Esophagus mucosa (tissue), 1 donor: ENCODE results near the gene IER5L. TPM values are rescaled to one million over a fixed set of nuclear protein-coding genes. Genes with fewer than 3 reads are reported as not detected.
A peak's percentile ranks its signal among the peaks of the same experiment; 100 is the strongest.
"Not testable (repeated sequence)": the region's sequence is repeated elsewhere in the genome, so short reads cannot be mapped to it uniquely, and the experiment has no call there.

Experiments used
- ATAC-seq: fragments of 200-7000 bp; cut with Tn5 transposase; one replicate; pipeline ENCODE4 v1.9.1; 2020
- total RNA-seq: library from RNA; stranded (reverse); gene quantifications from one replicate; pipeline ENCODE4 v1.2.4, GENCODE V29; 2023
- donor health status: DM: yes; HTN: yes; CAD: no.

The IER5L gene
- total RNA-seq, 1 donor from 2014 or later = 8.1 TPM

GRCh38 chr9:129178568-129179382 lies 714 bp upstream of the IER5L start:
- no peak for ATAC-seq

- no peak for ATAC-seq
Measured at GRCh38 chr9:129177443-129177790, 644 bp downstream of the IER5L start.

- ATAC-seq = no peak
Measured at GRCh38 chr9:129176701-129177442, 1.2 kb downstream of the IER5L start.

- ATAC-seq = peak; percentile 50
Measured at GRCh38 chr9:129175825-129176633, 2.0 kb downstream of the IER5L start.

- no peak for ATAC-seq
Measured at GRCh38 chr9:129175515-129175824, 2.6 kb downstream of the IER5L start.

GRCh38 chr9:129174724-129175514 lies 3.1 kb downstream of the IER5L start:
- peak; percentile 4 for ATAC-seq

- peak; percentile 41 for ATAC-seq
Measured at GRCh38 chr9:129174102-129174723, 3.8 kb downstream of the IER5L start.

- no peak for ATAC-seq
Measured at GRCh38 chr9:129173296-129174101, 4.6 kb downstream of the IER5L start.

- ATAC-seq = no peak
Measured at GRCh38 chr9:129172816-129173215, 5.2 kb downstream of the IER5L start.

GRCh38 chr9:129171993-129172751 lies 5.9 kb downstream of the IER5L start:
- ATAC-seq = no peak

- no peak for ATAC-seq
Measured at GRCh38 chr9:129170229-129170628, 7.8 kb downstream of the IER5L start.

- peak; percentile 83 for ATAC-seq
Measured at GRCh38 chr9:129166623-129167557, 11.2 kb downstream of the IER5L start.

- ATAC-seq = no peak
Measured at GRCh38 chr9:129165198-129165597, 12.9 kb downstream of the IER5L start.

GRCh38 chr9:129164246-129164930 lies 13.7 kb downstream of the IER5L start:
- peak; percentile 60 for ATAC-seq

GRCh38 chr9:129163753-129164152 lies 14.3 kb downstream of the IER5L start:
- no peak for ATAC-seq

- not testable (repeated sequence) for ATAC-seq
Measured at GRCh38 chr9:129163198-129163670, 14.8 kb downstream of the IER5L start.

GRCh38 chr9:129162497-129163197 lies 15.4 kb downstream of the IER5L start:
- no peak for ATAC-seq

GRCh38 chr9:129161534-129161837 lies 16.6 kb downstream of the IER5L start:
- no peak for ATAC-seq
